HG03064 (cell line): ENCODE data around the gene CCDC183.
"Not testable (repeated sequence)": the region's sequence is repeated elsewhere in the genome, so short reads cannot be mapped to it uniquely, and the experiment has no call there.

Experiments used
- ATAC-seq: cut with Tn5 transposase; IDR thresholded peaks from one replicate; pipeline ENCODE4 v1.9.1; 2021; ENCODE audit warnings: low read depth; ENCODE audit not compliant: unreplicated experiment

The CCDC183 gene

DNA sequence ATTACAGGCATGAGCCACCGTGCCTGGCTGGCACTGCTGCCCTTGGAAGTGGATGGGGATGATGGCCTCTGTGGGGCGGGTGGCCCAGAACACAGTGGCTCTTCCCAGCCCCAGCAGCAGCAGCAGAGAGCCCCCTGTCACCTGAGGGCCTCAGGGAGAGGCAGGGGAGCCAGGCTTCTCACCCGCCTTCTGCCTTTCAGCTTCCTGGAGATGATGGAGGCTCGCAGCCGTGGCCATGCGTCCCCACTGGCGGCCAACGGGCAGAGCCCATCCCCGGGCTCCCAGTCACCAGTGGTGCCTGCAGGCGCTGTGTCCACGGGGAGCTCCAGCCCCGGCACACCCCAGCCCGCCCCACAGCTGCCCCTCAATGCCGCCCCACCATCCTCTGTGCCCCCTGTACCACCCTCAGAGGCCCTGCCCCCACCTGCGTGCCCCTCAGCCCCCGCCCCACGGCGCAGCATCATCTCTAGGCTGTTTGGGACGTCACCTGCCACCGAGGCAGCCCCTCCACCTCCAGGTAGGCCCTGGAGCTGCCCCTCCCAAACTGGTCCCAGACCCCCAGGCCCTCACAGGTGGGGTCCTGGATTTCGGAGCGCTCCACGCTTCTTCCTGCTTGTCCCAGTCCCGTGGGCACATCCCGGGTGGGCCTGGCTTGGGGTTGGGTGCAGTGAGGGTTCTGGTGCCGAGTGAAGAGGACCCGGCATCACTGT lies 41.2 kb downstream of the CCDC183 start:
- ATAC-seq, result no peak

DNA sequence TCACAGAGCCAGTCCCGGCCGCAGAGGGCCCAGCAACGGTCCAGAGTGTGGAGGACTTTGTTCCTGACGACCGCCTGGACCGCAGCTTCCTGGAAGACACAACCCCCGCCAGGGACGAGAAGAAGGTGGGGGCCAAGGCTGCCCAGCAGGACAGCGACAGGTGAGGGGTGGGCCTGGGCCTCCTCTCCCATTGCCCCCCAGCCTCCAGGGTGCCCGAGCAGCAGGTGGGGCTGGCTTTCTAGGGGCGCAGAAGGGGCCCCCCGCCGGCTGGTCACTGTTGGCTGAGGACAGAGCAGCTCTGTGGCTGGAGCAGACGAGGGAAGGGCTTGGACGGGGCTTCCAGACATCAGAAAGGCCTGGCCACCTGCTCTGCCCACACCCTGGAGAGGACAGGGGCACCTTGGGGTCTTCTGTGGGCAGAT lies 41.7 kb downstream of the CCDC183 start:
- not testable (repeated sequence) for ATAC-seq

DNA sequence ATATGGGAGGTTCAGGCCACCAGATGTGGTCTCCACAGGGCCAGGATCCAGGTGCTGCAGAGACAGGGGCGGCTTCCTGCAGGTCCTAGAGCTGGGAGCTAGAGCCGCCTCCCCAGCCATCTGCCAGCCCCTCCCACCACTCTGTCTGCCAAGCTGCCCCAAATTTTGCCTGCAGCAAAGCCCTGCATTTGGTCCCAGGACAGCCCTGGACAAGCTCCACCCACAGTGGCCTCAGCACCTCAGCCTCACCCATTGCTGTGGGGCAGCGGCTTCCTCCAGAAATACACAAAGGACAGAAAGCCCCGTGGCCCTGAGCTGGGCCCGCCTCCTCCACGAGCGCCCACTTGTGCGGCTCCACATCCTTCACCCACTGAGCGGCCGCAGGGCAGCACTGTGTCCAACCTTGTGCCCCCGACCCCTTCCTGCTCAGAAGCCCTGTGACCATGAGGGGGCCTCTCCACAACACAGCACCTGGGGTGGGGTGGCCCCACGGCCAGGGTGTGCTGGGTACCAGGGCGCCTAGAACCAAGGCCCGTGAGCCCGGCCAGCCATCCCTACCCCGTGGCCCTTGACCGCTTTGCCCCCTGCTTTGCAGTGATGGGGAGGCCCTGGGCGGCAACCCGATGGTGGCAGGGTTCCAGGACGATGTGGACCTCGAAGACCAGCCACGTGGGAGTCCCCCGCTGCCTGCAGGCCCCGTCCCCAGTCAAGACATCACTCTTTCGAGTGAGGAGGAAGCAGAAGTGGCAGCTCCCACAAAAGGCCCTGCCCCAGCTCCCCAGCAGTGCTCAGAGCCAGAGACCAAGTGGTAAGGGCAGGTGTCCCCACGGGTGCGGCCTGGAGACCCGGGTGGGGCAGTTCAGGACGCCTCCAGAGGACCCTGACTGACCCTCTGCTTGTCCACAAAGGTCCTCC lies 42.4 kb downstream of the CCDC183 start:
- ATAC-seq, result no peak

DNA sequence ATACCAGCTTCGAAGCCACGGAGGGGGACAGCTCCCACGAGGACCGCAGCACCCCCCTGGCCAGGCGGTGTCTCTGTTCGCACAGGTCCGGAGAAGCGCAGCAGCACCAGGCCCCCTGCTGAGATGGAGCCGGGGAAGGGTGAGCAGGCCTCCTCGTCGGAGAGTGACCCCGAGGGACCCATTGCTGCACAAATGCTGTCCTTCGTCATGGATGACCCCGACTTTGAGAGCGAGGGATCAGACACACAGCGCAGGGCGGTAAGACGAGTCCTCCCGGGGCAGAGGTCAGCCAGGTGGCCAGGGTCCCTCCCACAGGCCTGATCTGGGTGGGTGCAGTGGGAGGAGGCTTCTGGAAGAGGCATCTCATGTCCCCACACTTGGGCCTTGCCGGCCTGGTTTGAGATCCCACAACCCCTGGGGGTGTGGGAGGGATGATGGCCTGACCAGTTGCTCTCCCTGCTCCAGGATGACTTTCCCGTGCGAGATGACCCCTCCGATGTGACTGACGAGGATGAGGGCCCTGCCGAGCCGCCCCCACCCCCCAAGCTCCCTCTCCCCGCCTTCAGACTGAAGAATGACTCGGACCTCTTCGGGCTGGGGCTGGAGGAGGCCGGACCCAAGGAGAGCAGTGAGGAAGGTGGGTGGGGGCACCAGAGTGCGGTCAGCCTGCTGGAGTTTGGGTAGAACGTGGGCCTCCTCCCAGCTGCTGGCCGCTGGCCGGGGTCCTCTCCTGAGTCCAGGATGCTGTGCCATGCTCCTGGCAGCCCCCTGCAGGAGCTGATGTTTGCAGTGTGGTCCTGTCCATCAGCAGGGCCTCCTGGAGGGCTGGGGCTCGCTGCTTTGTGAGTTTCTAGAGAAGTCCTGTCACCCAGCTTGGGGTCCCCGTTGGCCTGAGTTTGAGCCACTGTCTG lies 43.3 kb downstream of the CCDC183 start:
- no peak for ATAC-seq

DNA sequence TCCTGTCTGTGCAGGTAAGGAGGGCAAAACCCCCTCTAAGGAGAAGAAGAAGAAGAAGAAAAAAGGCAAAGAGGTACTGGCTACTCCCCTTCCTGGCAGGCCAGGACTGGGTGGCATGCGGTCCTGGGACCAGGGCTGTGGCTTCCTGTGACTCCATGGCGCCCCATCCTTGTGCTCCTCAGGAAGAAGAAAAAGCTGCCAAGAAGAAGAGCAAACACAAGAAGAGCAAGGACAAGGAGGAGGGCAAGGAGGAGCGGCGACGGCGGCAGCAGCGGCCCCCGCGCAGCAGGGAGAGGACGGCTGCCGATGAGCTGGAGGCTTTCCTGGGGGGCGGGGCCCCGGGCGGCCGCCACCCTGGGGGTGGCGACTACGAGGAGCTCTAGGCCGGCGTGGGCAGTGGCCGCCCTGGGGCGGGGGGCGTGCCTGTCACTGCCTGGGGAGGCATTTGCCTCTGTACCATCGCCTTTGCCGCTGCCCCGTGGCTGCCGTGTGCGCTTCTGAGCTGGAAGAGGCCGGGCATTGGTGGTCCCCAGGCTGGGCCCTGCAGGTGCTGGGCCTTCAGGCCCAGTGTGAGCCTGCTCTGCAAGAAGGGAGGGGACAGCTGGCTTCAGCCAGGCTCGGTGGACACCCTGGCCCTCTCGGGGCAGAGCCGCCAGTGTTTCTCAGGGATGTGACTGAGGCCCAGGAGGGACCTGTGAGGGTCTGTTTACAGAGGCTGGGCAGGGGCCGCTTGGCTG lies 44.2 kb downstream of the CCDC183 start:
- no peak for ATAC-seq

DNA sequence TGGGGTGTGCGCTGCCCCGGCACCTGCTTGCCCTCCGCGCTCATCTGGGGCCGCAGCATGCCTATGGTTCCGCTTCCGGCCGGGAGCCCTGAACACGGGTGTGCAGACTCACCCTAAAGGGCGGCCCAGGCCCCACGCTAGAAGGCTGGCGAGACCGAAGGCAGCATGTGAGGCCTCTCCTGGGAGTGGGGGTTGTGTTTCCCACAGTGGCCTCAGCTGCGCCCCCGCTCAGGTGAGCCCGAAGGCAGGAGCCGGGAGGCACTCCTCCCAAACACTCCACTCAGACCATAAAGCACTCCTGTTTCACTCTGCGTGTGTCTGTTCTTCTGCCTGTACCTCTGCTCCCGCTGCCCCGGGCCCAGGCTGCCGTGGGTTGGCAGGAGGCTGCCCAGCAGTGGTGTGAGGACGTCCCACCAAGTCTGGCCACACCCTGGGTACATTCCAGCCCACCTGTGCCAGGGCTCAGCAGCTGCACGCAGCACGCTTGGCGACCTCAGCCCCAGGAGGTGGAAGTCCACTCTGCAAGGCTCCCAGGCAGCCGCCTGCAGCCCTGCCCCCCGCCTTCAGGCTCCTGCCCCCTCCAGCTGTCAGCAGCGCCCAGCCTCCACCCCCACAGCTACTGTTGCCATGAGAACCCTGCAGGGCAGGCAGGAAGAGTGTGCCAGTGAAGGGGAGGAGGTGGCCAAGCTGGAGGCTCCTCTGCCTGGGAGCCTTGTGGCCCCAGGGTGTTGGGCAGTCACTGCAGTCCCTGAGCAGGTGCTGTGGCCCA lies 44.9 kb downstream of the CCDC183 start:
- no peak for ATAC-seq

DNA sequence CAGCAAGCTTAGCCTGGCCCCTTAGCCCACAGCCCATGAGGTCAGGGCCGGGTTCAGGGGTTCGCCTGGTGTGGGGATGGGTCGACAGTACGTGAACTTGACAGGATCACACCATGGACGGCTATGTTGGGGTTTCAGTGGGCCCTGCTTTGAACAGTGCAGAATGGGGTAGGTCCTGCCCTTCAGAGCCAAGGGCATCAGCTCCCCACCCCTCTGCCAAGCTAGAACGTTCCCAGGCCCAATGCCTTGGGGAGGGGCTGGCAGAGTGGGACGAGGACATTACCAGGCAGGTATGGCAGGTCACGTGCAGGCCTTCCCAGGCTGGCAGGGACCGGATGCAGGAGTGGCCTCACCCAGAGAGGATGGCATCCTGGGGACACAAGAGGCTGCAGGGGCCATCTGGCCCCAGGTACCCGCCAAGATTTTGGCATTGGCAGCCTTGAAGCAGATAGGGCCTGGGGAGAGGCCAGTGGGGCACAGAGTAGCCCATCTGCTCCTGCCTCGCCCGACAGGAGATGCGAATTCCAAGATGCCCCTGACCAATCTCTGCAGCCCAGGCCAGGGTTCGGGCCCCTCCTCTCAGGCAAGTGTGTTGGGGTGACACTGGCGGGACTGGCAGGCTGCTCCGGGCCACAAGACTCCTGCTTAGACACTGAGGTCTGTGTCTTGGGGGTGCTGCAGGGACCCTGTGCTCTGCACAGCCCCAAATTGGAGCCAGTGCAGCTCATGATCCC lies 45.7 kb downstream of the CCDC183 start:
- ATAC-seq, result peak; percentile 7

DNA sequence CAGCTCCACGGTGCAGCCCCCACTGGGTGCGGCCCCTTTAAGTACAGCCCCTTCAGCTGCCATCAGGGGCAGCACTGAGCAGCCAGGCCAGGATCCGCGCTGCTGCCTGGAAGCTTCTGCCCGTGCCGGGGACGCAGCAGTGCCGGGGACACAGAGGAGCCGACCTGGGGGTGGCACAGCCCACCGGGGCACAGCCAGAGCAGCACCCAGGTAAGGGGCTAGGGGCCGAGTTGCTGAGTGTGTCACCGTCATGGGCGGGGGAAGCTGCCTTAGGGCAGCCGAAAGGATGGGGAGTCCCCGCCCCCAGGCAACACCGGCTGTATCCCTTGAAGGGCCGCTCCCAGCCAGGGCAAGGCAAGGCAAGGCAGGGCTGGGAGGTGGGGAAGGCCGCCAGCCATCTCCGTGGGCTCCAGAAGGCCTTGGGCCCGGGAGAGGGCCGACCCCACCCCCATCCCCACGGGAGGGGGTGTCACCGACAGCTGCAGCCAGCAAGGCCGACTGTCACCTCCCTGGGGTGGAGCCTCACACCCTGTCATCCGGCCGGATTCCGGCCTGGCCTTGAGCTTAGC lies 46.3 kb downstream of the CCDC183 start, which contains the start of gene AJM1:
TSS of gene AJM1 (plus strand) at position 99 of the 569 bp plus-strand sequence. CDS start 1,937 bp downstream, outside the sequence.
- ATAC-seq, result peak; percentile 57

DNA sequence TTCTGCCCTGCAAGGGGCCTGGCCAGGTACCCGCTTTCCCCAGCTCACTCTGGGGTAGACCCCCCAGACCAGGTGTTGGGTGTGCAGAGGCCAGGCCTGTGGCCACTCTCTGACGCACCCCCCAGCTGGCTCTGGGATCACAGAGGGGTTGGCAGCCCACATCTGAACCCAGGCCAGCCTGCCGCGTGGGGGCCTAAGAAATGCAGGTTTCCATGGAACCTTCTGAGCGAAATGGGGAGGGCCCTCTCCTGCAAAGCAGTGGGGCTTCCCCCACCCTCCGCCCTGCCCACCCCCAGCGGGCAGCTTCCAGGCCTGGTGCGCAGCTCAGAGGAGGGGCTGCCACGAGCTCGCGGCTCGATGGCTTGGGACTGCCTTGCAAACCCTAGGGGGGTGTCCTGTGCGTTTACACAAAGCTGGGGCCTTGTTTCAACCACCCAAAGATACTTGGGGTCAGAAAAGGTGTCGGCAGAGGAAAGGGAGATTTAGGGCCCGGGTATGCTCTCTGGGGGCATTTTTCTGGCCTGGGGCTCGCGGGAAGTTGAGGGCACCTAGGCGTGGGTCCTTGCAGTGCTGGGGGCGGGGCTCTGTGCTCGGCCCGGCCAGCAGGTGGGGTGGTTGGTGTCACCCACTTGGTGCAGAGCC lies 47.1 kb downstream of the CCDC183 start:
- not testable (repeated sequence) for ATAC-seq

DNA sequence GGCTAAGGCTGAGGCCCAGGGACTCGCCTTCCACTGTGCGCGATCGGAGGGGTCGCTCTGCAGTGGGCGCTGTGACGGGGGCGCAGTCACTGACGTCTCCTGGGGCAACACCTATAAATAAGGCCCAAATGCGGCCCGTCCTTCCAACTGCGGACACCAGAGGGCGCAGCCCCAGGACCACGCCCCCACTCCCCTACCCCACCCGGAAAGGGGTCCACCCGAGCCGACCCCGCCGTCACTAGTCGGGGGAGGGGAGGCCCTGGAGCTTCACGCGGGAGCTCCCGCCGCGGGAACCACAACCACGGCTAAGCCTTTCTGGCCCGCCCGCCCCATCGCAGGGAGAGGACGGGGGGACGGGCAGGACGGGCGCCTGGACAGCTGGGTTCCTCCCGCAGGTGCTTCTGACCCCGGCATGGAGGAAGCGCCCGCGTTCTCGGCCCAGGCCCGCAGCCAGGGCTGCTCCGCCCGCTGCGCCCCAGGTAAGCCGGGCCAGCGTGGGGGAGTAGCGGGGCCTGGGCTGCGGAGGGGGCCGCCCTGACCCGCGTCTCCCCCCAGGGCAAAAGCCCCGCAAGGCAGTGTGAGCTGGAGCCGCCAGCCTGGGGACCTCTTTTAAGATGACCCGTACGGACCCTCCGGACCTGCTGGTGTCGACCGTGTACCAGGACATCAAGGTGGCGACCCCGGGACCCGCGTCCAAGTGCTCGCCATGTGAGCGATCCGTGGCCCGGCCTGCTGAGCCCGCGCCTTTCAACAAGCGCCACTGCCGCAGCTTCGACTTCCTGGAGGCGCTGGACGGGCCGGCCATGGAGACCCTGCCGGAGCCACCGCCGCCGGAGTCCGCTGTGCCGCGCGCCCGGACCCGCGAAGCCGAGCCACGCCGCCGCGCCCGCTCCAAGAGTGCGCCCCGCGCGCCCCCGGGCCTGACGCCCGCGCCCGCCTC lies 47.9 kb downstream of the CCDC183 start:
- not testable (repeated sequence) for ATAC-seq

DNA sequence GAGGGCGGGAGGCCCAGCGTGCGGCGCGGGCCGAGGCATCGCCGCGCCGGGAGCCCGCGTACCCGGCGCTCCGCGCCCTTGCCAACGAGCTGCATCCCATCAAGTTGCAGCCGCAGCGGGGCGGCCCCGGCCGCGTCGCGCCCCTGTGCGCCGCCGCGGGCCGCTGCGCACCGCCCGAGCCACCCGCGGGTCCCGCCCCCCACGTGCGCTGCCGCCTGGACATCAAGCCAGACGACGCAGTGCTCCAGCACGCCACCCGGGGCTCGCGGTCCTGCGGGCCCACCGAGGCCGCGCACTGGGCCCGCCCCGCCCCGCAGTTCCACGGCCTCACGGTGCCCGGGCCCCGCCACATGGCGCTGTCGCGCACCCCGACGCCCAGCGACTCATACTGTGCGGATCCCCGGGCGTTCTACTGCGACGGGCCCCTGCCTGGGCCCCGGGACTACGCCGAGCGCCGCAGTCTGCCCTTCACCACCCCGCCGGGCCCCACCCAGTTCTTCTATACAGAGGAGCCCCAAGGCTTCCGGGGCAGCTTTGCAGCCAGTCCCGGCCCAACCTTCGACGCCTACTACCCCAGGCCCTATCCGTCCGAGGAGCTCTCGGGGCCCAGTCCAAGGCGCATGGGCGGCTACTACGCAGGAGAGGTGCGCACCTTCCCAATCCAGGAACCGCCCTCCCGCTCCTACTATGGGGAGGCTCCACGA lies 48.8 kb downstream of the CCDC183 start:
- no peak for ATAC-seq

DNA sequence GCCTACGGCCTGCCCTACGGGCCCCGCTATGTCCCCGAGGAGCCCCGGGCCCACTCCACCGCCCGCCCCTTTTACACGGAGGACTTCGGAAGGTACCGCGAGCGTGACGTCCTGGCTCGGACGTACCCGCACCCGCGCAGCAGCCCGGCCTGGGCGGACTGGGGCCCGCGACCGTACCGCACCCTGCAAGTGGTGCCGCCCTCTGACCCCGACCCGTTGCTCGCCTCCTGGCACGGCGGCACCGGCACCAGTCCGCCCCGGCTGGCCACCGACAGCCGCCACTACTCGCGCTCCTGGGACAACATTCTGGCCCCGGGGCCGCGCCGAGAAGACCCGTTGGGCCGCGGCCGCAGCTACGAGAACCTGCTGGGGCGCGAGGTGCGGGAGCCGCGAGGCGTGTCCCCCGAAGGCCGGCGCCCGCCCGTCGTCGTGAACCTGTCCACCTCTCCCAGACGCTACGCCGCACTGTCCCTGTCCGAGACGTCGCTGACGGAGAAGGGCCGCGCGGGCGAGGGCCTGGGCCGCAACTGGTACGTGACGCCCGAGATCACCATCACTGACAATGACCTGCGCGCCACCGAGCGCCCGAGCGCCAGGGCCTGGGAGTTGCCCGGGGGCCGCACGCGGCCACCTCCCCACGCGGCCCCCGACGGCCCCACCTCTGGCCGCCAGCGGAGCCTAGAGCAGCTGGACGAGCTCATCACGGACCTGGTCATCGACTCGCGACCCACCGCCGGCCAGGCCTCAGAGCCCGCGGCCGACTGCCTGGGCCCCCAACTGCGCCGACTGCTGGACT lies 49.5 kb downstream of the CCDC183 start:
- no peak for ATAC-seq

DNA sequence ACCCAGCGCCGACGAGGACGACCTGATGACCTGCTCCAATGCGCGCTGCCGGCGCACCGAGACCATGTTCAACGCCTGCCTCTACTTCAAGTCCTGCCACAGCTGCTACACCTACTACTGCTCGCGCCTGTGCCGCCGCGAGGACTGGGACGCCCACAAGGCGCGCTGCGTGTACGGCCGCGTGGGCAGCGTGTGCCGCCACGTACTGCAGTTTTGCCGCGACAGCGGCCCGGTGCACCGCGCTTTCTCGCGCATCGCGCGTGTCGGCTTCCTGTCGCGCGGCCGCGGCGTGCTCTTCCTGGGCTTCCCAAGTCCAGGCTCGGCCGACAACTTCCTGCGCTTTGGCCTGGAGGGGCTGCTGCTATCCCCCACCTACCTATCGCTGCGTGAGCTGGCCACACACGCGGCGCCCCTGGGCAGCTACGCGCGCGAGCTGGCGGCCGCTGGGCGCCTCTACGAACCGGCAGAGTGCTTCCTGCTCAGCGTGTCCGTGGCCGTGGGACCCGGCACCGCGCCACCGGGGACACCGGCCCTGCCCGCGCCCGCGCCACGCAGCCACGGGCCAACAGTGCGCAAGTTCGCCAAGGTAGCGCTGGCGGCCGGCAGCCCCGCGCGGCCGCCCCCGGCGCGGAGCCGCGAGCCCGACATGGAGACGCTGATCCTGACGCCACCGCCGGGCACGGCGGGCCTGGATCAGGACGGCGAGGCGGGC lies 50.4 kb downstream of the CCDC183 start:
- no peak for ATAC-seq

DNA sequence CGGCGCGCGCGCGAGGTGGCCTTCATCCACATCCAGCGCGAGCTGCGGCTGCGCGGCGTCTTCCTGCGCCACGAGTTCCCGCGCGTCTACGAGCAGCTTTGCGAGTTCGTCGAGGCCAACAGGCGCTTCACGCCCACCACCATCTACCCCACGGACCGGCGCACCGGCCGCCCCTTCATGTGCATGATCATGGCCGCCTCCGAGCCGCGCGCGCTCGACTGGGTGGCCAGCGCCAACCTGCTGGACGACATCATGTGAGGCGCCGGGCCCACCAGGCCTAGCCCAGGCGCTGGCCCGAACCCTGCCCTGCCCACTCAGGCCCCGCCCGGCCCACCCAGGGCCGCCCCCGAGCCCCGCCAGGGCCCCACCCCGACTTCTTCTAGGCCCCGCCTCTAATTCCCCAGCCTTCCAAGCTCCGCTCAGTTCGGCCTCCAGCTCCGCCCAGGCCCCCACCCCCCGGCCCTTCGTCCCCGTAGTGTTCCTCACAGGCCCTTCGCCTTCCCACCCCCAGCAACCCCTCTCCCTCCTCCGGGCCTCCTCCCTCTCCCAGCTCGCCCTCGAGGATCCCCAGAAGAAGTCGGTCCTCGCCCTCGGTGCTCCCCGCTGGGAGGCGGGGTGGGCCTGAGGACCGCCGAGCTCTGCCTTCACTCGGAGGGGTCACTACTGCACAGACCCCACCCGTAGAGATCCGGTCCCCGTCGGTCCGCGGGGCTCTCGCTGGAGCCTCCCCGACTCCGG lies 51.1 kb downstream of the CCDC183 start:
- ATAC-seq, result no peak
